CD4-positive, alpha-beta T cell treated with Interferon gamma for 1 hour (primary cell): Measurements from ENCODE around the gene EAF1.
"Not testable (repeated sequence)": the region's sequence is repeated elsewhere in the genome, so short reads cannot be mapped to it uniquely, and the experiment has no call there.

ENCODE experiments used
- DNase-seq: peaks from one replicate; pipeline ENCODE4 v3.0.0-alpha.2; 2020

The EAF1 gene

DNA sequence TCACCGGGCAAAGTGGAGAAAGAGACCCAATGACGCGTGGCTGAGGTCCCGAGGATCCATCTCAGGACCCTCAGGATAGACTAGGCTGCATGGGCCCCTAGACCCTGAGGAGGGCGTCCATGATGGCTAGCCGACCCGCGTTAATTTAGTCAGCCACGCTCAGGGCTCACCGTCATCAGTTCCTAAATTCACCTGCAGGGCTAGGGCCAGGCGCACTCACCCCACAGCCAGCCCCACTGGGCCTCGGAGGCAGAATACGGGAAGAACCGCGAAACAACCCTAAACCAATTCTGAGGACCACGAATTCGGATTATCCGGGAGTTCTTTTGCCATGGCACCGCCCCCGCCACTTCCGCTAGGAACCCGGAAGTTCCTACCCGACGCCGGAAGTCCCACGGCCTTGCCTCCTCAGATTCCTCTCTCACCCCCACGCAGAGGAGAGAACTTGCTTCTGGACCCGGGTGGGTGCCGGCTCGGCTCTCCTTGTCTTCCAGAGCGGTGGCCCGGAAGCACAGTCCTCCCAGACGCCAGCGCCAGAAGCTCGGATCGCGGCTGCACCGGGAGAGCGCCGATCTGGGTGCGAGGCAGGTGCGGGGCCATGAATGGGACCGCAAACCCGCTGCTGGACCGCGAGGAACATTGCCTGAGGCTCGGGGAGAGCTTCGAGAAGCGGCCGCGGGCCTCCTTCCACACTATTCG is at the start of gene EAF1, which contains the start of gene METTL6:
EAF1 (plus strand) TSS at position 417 of the 699 bp plus-strand sequence; CDS start at position 599, 182 bp downstream.
METTL6 (minus strand) TSS at position 363 of the 699 bp plus-strand sequence. CDS start 1,033 bp downstream, outside the sequence.
- DNase-seq = peak; percentile 83

- peak; percentile 95 for DNase-seq
These were observed 49.2 kb upstream of the EAF1 start for GRCh38 chr3:15377961-15378791.

GRCh38 chr3:15380980-15381890 is 46.2 kb upstream of the EAF1 start:
- no peak for DNase-seq

GRCh38 chr3:15382405-15382923 is 44.9 kb upstream of the EAF1 start:
- DNase-seq = no peak

DNA sequence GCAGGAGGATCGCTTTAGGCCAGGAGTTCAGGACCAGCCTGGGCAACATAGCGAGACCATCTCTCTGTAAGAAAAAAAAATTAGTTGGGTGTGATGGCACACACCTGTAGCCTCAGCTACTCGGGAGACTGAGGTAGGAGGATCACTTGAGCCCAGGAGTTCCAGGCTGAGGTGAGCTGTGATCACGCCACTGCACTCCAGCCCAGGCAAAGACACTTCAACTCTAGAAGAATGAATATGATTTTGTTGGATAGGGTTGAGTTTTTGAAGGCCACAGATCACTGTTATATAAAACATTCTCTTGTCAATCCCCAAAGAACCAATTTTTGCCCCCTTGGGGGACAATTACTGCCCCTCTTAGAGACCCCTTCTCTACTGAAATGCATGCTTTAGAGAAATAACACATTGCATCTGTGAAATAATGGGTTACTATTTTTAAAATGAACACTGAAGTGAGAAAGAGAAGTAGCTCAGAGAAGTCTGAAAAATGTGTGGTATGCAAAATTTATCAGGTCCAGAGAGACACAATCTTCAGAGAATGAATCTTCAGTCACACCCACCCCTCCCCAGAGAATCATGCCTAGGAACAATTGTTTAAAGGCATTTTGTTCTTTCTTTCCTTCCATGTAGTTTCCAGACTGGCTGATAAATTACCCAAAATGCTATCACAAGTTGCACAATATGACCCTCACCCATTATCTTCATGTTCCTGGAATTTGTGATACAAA is 42.7 kb upstream of the EAF1 start:
- DNase-seq = no peak

GRCh38 chr3:15385238-15385695 is 42.1 kb upstream of the EAF1 start:
- not testable (repeated sequence) for DNase-seq

DNA sequence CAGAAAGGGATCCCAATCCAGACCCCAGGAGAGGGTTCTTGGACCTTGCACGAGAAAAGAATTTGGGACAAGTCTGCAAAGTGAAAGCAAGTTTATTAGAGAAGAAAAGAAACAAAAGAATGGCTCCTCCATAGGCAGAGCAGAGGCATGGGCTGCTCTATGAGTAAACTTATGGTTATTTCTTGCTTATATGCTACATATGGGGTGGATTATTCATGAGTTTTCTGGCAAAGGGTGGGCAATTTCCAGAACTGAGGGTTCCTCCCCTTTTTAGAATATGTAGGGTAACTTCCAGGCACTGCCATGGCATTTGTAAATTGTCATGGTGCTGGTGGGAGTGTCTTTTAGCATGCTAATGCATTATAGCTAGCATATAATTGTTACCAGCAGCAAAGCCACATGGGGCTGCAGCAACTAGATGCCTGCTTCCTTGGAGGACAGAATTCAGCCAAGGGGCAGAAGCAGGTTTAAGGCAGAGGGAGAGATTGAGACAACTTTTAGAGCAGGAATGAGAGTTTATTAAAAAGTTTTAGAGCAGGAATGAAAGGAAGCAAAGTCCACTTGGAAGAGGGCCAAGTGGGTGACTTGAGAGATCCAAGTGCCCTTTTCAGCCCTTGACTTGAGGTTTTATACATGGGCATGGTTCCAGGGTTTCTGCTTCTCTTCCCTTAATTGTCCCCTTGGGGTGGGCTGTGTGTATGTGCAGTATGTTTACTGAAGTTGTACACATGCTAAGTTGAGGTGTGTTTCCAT is 41.3 kb upstream of the EAF1 start:
- DNase-seq = no peak

DNA sequence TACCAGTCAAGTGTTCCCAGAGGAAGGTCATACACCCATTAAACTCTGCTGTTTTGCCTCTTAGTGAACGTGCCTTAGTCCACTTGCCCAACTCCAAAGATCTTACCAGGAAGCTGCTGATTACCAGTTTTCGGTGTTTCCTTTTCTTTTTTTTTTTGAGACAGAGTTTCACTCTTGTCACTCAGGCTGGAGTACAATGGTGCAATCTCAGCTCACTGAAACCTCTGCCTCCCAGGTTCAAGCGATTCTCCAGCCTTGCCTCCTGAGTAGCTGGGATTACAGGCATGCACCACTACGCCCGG is 40.8 kb upstream of the EAF1 start:
- not testable (repeated sequence) for DNase-seq

DNA sequence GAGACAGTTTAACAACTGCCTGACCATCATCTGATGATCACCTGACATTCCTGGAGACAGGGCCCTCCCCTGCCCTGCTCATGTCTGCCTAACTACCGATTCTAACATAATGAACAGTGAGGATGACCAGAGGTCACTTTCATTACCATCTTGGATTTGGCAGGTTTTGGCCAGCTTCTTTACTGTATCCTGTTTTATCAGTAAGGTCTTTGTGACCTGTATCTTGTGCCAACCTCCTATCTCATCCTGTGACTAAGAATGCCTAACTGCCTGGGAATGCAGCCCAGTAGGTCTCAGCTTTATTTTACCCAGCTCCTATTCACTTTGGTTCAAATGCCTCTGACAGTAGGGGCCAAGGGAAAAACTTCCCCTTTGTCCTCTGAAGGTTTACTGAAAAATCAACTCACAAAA is 40.2 kb upstream of the EAF1 start:
- DNase-seq = no peak

DNA sequence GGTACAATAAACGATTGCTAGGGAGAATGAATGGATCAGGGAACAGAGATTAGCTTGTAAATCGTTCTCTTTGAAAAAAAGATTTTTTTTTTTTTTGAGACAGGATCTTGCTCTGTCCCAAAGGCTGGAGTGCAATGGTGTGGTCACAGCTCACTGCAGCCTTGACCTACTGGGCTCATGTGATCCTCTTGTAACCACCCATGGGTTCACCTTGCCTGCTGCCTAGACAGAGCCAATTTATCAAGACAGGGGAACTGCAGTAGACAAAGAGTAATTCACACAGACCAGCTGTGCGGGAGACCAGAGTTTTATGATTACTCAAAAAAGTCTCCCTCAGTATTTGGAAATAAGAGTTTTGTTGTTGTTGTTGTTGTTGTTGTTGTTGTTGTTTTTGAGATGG is 39.7 kb upstream of the EAF1 start:
- DNase-seq = no peak

DNA sequence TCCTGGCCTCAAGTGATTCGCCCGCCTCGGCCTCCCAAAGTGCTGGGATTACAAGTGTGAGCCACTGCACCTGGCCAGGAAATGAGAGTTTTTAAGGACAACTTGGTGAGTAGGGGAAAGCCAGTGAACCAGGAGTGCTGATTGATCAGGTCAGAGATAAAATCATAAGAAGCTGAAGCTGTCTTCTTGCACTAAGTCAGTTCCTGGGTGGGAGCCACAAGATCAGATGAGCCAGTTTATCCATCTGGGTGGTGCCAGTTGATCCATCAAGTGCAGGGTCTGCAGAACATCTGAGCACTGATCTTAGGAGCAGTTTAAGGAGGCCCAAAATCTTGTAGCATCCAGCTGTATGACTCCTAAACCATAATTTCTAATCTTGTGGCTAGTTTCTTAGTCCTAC is 39.1 kb upstream of the EAF1 start:
- not testable (repeated sequence) for DNase-seq

- DNase-seq = no peak
These were observed 36.9 kb upstream of the EAF1 start for GRCh38 chr3:15390460-15390859.

- DNase-seq = no peak
These were observed 36.4 kb upstream of the EAF1 start for GRCh38 chr3:15391007-15391406.

- DNase-seq = not testable (repeated sequence)
These were observed 34.1 kb upstream of the EAF1 start for GRCh38 chr3:15393252-15393651.

DNA sequence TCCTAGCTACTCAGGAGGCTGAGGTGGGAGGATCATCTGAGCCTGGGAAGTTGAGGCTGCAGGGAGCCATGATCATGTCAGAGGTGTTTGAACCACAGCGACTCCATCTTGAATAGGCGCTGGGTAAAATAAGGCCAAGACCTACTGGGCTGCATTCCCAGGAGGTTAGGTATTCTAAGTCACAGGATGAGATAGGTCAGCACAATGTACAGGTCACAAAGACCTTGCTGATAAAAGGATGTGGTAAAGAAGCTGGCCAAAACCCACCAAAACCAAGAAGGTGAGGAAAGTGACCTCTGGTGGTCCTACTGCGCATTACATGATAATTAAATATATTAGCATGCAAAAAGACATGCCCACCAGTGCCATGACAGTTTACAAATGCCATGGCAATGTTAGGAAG is 28.7 kb upstream of the EAF1 start:
- not testable (repeated sequence) for DNase-seq

GRCh38 chr3:15399970-15400369 is 27.4 kb upstream of the EAF1 start:
- DNase-seq = no peak

DNA sequence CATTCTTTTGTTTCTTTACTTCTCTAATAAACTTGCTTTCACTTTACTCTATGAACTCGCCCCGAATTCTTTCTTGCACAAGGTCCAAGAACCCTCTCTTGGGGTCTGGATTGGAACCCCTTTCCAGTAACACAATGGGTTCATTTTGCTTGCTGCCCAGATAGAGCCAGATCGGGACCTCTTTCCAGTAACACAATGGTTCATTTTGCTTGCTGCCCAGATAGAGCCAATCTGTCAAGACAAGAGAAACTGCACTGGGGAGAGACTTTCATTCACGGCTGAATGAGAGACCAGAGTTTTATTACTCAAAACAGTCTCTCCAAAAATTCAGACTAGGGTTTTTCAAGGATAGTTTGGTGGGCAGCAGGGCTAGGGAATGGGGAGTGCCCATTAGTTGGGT is 25.5 kb upstream of the EAF1 start:
- DNase-seq = no peak

- no peak for DNase-seq
These were observed 23.9 kb upstream of the EAF1 start for GRCh38 chr3:15403495-15403894.

GRCh38 chr3:15403965-15404364 is 23.4 kb upstream of the EAF1 start:
- no peak for DNase-seq

DNA sequence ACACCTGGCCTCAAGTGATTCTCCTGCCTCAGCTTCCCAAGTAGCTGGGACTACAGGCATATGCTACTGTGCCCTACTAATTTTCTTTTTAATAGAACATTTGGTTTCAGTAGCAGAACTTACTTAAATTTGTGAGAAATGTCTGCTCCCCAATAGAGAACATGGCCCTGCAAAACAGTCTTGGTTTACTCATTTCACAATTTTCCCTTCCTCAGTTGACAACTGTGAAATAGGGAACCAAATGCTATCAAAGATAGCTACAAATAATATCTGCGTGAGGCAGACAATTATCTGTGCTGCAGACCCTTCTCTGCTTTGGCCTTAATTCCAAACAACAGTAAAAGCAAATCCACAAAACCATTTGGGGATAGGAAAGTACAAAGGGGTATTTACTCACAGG is 22.6 kb upstream of the EAF1 start:
- DNase-seq = no peak

- DNase-seq = peak; percentile 10
These were observed 21.8 kb upstream of the EAF1 start for GRCh38 chr3:15405448-15406050.
